Ishikawa (cell line): ENCODE measurements around the gene IFI27L2.

ENCODE experiments used
- CEBPB ChIP-seq: IDR thresholded peaks from 2 replicates; pipeline ENCODE4 v1.6.1; 2012
- CREB1 ChIP-seq: IDR thresholded peaks from 2 replicates; pipeline ENCODE4 v1.6.1; 2012; ENCODE audit warnings: low read depth
- EGR1 ChIP-seq: IDR thresholded peaks from 2 replicates; pipeline ENCODE4 v1.6.1; 2012
- EP300 ChIP-seq: IDR thresholded peaks from 2 replicates; pipeline ENCODE4 v1.6.1; 2012; ENCODE audit warnings: borderline replicate concordance
- FOXM1 ChIP-seq: IDR thresholded peaks from 2 replicates; pipeline ENCODE4 v1.6.1; 2012; ENCODE audit warnings: low read depth, borderline replicate concordance
- NFIC ChIP-seq: IDR thresholded peaks from 2 replicates; pipeline ENCODE4 v1.6.1; 2012
- RAD21 ChIP-seq: IDR thresholded peaks from 2 replicates; pipeline ENCODE4 v1.6.1; 2012; ENCODE audit warnings: low read depth
- TAF1 ChIP-seq: IDR thresholded peaks from 2 replicates; pipeline ENCODE4 v1.6.1; 2012; ENCODE audit warnings: low read depth, mild to moderate bottlenecking
- TCF12 ChIP-seq: IDR thresholded peaks from 2 replicates; pipeline ENCODE4 v1.6.1; 2012; ENCODE audit warnings: low read depth
- TEAD4 ChIP-seq: IDR thresholded peaks from 2 replicates; pipeline ENCODE4 v1.6.1; 2012
- USF1 ChIP-seq: IDR thresholded peaks from 2 replicates; pipeline ENCODE4 v1.6.1; 2012
- YY1 ChIP-seq: IDR thresholded peaks from 2 replicates; pipeline ENCODE4 v1.6.1; 2012; ENCODE audit warnings: low read depth
- ZBTB7A ChIP-seq: IDR thresholded peaks from 2 replicates; pipeline ENCODE4 v1.6.1; 2012; ENCODE audit warnings: low read depth
- TF ChIP-seq, protein P1 (sequence below): IDR thresholded peaks from 2 replicates; pipeline ENCODE4 v1.6.1; 2012; ENCODE audit warnings: low read depth, mild to moderate bottlenecking
- TF ChIP-seq, protein P2 (sequence below): IDR thresholded peaks from 2 replicates; pipeline ENCODE4 v1.6.1; 2012

The IFI27L2 gene

DNA sequence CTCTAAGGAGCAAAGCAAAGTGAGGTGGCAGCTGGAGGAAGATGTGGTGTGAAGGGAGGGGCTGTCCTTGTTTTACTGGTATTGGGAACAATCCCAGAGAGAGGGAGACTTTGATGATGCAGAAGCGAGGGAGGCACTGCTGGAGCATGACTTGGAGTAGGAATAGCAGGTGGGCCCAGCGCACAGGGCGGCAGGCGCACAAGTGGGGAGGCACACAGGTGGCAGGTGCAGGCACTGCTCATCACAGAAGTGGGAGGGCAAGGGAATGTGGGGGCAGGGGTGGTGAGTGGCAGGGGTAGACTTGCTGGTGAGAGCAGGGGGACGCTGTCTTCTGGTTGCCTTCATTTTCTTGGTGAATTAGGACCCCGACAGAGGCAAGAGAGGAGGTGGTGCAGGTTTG, 30.4 kb downstream of the IFI27L2 start:
- TF ChIP-seq TEAD4: no peak
- no peak for TF ChIP-seq TCF12
- no peak for TF ChIP-seq NFIC
- TF ChIP-seq EP300: no peak
- TF ChIP-seq EGR1: no peak
- TF ChIP-seq CREB1: no peak
- no peak for TF ChIP-seq USF1
- no peak for TF ChIP-seq CEBPB

DNA sequence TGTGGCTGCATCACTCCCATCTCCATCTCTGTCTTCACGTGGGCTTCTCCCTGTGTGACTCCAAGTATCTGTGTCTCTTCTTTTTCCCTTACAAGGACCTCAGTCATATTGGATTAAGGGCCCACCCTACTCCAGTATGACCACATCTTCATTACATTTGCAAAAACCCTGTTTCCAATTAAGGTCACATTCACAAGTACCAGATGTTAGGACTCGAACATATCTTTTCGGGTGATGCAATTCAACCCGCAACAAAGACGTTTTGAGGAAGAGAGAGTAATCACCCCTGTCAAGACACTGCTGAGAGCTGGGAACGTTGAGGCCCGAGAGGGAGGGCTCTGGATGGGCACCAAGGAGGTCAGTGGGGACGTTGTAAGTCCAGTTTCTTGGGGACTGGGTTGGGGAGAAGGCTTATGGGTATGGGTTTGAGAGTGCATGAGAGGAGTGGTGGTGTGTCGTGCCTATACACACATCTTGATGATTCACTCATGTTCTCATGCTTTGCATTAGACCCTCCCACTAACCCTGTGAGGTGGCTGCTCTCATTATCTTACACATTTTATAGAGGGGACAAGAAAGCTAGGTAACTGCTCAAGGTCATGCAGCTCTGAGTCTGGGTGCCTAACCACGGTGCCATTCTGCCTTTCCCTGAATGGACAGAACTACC, 30.9 kb downstream of the IFI27L2 start:
- no peak for TF ChIP-seq NFIC
- no peak for TF ChIP-seq CEBPB
- no peak for TF ChIP-seq YY1
- no peak for TF ChIP-seq EGR1
- TF ChIP-seq EP300: no peak
- TF ChIP-seq CREB1: no peak
- TF ChIP-seq TAF1: no peak
- TF ChIP-seq TEAD4: no peak
- TF ChIP-seq USF1: no peak
- TF ChIP-seq RAD21: no peak
- no peak for TF ChIP-seq FOXM1
- TF ChIP-seq, protein P1, sequence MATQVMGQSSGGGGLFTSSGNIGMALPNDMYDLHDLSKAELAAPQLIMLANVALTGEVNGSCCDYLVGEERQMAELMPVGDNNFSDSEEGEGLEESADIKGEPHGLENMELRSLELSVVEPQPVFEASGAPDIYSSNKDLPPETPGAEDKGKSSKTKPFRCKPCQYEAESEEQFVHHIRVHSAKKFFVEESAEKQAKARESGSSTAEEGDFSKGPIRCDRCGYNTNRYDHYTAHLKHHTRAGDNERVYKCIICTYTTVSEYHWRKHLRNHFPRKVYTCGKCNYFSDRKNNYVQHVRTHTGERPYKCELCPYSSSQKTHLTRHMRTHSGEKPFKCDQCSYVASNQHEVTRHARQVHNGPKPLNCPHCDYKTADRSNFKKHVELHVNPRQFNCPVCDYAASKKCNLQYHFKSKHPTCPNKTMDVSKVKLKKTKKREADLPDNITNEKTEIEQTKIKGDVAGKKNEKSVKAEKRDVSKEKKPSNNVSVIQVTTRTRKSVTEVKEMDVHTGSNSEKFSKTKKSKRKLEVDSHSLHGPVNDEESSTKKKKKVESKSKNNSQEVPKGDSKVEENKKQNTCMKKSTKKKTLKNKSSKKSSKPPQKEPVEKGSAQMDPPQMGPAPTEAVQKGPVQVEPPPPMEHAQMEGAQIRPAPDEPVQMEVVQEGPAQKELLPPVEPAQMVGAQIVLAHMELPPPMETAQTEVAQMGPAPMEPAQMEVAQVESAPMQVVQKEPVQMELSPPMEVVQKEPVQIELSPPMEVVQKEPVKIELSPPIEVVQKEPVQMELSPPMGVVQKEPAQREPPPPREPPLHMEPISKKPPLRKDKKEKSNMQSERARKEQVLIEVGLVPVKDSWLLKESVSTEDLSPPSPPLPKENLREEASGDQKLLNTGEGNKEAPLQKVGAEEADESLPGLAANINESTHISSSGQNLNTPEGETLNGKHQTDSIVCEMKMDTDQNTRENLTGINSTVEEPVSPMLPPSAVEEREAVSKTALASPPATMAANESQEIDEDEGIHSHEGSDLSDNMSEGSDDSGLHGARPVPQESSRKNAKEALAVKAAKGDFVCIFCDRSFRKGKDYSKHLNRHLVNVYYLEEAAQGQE: no peak
- no peak for TF ChIP-seq ZBTB7A
- TF ChIP-seq TCF12: no peak
- TF ChIP-seq, protein P2, sequence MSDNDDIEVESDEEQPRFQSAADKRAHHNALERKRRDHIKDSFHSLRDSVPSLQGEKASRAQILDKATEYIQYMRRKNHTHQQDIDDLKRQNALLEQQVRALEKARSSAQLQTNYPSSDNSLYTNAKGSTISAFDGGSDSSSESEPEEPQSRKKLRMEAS: no peak

GRCh38 chr14:94097091-94097490, 32.3 kb downstream of the IFI27L2 start:
- no peak for TF ChIP-seq CEBPB
- TF ChIP-seq NFIC: no peak
- no peak for TF ChIP-seq ZBTB7A
- no peak for TF ChIP-seq RAD21
- TF ChIP-seq TEAD4: no peak
- no peak for TF ChIP-seq EP300
- TF ChIP-seq, protein P2: no peak
- no peak for TF ChIP-seq CREB1
- TF ChIP-seq EGR1: no peak
- no peak for TF ChIP-seq USF1

DNA sequence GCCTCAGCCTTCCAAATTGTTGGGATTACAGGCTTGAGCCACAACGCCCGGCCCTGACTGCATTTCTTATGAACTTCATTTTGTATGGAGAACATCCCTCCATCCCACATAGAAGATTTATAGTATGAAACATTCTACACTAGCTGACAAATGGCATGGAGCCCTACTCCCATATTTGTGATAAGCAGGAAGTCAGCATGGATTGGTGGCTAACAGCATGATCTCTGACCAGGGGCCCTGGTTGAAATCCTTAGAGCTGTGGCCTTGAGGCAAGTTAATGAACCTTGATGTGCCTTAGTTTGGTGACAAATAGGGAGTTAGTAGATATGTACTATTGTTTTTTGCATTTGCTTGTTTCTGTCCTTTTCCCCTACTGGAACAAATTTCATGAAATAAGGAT, 36.0 kb downstream of the IFI27L2 start:
- TF ChIP-seq EGR1 (no peak), TAF1 (no peak), YY1 (no peak), EP300 (no peak), CREB1 (no peak), TEAD4 (no peak), USF1 (no peak)

DNA sequence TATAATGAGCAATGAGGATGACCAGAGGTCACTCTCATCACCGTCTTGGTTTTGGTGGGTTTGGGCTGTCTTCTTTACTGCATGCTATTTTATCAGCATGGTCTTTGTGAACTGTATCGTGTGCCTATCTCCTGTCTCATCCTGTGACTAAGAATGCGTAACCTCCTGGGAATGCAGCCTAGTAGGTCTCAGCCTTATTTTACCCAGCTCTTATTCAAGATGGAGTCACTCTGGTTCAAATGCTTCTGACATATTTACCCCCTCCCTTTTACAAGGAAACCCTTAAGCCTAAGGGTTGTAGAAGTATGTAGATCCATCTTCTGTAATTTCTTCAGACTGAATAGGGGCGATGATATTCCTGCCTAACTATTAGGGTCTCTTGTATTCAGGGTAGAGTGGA, 39.9 kb downstream of the IFI27L2 start:
- no peak for TF ChIP-seq CEBPB
- TF ChIP-seq CREB1: no peak
- TF ChIP-seq EP300: no peak
- TF ChIP-seq YY1: no peak
- TF ChIP-seq, protein P1: no peak
- TF ChIP-seq, protein P2: no peak
- TF ChIP-seq TCF12: no peak
- no peak for TF ChIP-seq ZBTB7A
- TF ChIP-seq TAF1: no peak

GRCh38 chr14:94088516-94088915, 40.9 kb downstream of the IFI27L2 start:
- TF ChIP-seq TEAD4: no peak
- no peak for TF ChIP-seq EGR1
- TF ChIP-seq FOXM1: no peak
- TF ChIP-seq TCF12: no peak
- no peak for TF ChIP-seq USF1
- TF ChIP-seq EP300: no peak
- no peak for TF ChIP-seq RAD21
- TF ChIP-seq CREB1: no peak
- TF ChIP-seq CEBPB: no peak
- TF ChIP-seq, protein P1: no peak
- TF ChIP-seq TAF1: no peak
- TF ChIP-seq ZBTB7A: no peak
- TF ChIP-seq NFIC: no peak
- no peak for TF ChIP-seq YY1
- TF ChIP-seq, protein P2: no peak
